Peyer's patch (tissue), 4 donors: ENCODE results near the gene BLTP1. TPM values are rescaled to one million over a fixed set of nuclear protein-coding genes. Genes with fewer than 3 reads are reported as not detected.

Experiments used
- DNase-seq, 3 donors: peaks; one replicate each; pipeline ENCODE4 v3.0.0-alpha.2; 2017 to 2019
- H3K27ac ChIP-seq, 4 donors: fragments of 200-600 bp; sonication (generic); one replicate each; pipeline ENCODE4 v1.5.1; 2016 to 2019
- H3K27me3 ChIP-seq, 2 donors: fragments of 200-600 bp; sonication (generic); one replicate each; pipeline ENCODE4 v1.5.1; 2019
- H3K36me3 ChIP-seq, 3 donors: fragments of 200-600 bp; sonication (generic); one replicate each; pipeline ENCODE4 v1.5.1; 2016 to 2019
- H3K4me1 ChIP-seq, 4 donors: fragments of 200-600 bp; sonication (generic); one replicate each; pipeline ENCODE4 v1.5.1; 2016 to 2019
- H3K4me3 ChIP-seq, 4 donors: fragments of 200-600 bp; sonication (generic); 1 replicate in 3 of 4; 2 replicates in 1 of 4; pipeline ENCODE4 v1.5.1; 2016 to 2019; ENCODE audit warnings: mild to moderate bottlenecking in 1 of 4
- H3K9me3 ChIP-seq, 4 donors: fragments of 200-600 bp; sonication (generic); one replicate each; pipeline ENCODE4 v1.5.1; 2016 to 2019; ENCODE audit warnings: mild to moderate bottlenecking in 1 of 4
- CTCF ChIP-seq, 6 experiments: fragments of 450-650 bp in 4 of 6; fragments of 200-600 bp in 2 of 6; sonication (generic) in 1 of 6; IDR thresholded peaks; one replicate each; pipeline ENCODE4 v1.5.1; 2017 to 2019; ENCODE audit warnings: antibody characterized with exemption in 6 of 6, mild to moderate bottlenecking in 3 of 6, moderate library complexity in 1 of 6
- POLR2A ChIP-seq, 2 donors: fragments of 450-650 bp; IDR thresholded peaks; one replicate each; pipeline ENCODE4 v1.5.1; 2017; ENCODE audit warnings: antibody characterized with exemption in 2 of 2, mild to moderate bottlenecking in 2 of 2, moderate library complexity in 2 of 2
- total RNA-seq, 4 donors: library from RNA; depleted of rRNA; stranded (reverse); fragments of >200 nt; gene quantifications; one replicate each; pipeline ENCODE4 v1.1.0, GENCODE V29; 2016

Gene BLTP1
- total RNA-seq, 4 donors from 2014 or later, result 125 to 190 (median 170) TPM

GRCh38 chr4:122152711-122153226 lies 638 bp downstream of the BLTP1 start:
- no peaks in the 10 kb centered on the region for H3K27me3 ChIP-seq
- peaks cover 0 to 11% (median 3%) of the 10 kb centered on the region in 4 donors for H3K4me1 ChIP-seq
- H3K27ac ChIP-seq, result peak overlapping the region; percentile 89 to 99 (median 95)
- peak; percentile 38 to 82 (median 80) for DNase-seq
- H3K4me3 ChIP-seq, result peak overlapping the region; percentile 82 to 97 (median 90)
- TF ChIP-seq CTCF (IDR thresholded peaks at IDR 0.05) (no peak), POLR2A (IDR thresholded peaks at IDR 0.05) (no peak)
- H3K9me3 ChIP-seq, result no peaks in the 10 kb centered on the region
- peaks cover 0 to 17% (median 0%) of the 10 kb centered on the region in 3 donors for H3K36me3 ChIP-seq

- TF ChIP-seq POLR2A (IDR thresholded peaks at IDR 0.05) (no peak), CTCF (IDR thresholded peaks at IDR 0.05) (no peak)
- Histone ChIP-seq H3K27me3 (no peaks in the 10 kb centered on the region), H3K9me3 (no peaks in the 10 kb centered on the region), H3K4me1 (peaks cover 0 to 4% (median 2%) of the 10 kb centered on the region in 4 donors), H3K36me3 (peaks cover 0 to 23% (median 0%) of the 10 kb centered on the region in 3 donors), H3K27ac (no peak overlapping the region), H3K4me3 (no peak overlapping the region)
- DNase-seq, result no peak
Measured at GRCh38 chr4:122156819-122157218, 4.7 kb downstream of the BLTP1 start.

- no peak overlapping the region for H3K27ac ChIP-seq
- H3K4me1 ChIP-seq, result no peaks in the 10 kb centered on the region
- TF ChIP-seq CTCF (IDR thresholded peaks at IDR 0.05) (no peak), POLR2A (IDR thresholded peaks at IDR 0.05) (no peak)
- H3K27me3 ChIP-seq, result no peaks in the 10 kb centered on the region
- no peak for DNase-seq
- no peak overlapping the region for H3K4me3 ChIP-seq
- no peaks in the 10 kb centered on the region for H3K9me3 ChIP-seq
- peaks cover 0 to 6% (median 0%) of the 10 kb centered on the region in 3 donors for H3K36me3 ChIP-seq
Measured at GRCh38 chr4:122163301-122163700, 11.2 kb downstream of the BLTP1 start.

GRCh38 chr4:122163767-122164166 lies 11.6 kb downstream of the BLTP1 start:
- Histone ChIP-seq H3K27me3 (no peaks in the 10 kb centered on the region), H3K4me3 (no peak overlapping the region), H3K36me3 (peaks cover 0 to 6% (median 0%) of the 10 kb centered on the region in 3 donors), H3K27ac (no peak overlapping the region), H3K9me3 (no peaks in the 10 kb centered on the region), H3K4me1 (peaks cover 0 to 1% (median 0%) of the 10 kb centered on the region in 4 donors)
- no peak for DNase-seq
- no peak for TF ChIP-seq CTCF (IDR thresholded peaks at IDR 0.05)
- no peak for TF ChIP-seq POLR2A (IDR thresholded peaks at IDR 0.05)

DNA sequence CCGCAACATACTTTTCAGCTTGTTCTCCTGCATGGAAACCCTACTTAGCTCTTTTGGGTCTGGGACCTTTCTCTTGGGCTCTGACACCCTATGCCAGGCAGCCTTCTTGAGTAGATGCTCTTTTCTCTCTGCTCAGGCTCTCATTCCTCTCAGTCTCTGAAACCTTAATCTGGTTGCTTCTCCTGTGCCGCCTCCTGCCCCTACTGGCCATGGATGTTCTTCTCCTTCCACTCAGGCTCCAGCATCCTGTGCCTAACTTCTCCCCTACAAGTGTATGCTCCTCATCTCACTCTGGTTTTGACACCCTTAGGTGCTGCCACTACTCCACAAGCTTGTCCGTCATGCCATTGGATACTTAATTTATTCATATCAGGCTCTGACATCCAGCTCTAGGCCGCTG lies 15.2 kb downstream of the BLTP1 start:
- Histone ChIP-seq H3K4me3 (no peak overlapping the region), H3K4me1 (peaks cover 0 to 8% (median 0%) of the 10 kb centered on the region in 4 donors), H3K27me3 (no peaks in the 10 kb centered on the region), H3K9me3 (no peaks in the 10 kb centered on the region), H3K27ac (no peak overlapping the region), H3K36me3 (no peaks in the 10 kb centered on the region)
- TF ChIP-seq POLR2A (IDR thresholded peaks at IDR 0.05), result no peak
- no peak for TF ChIP-seq CTCF (IDR thresholded peaks at IDR 0.05)
- no peak for DNase-seq
